HepG2 (cell line): ENCODE results near the gene DNAJC4.

Source experiments
- EP300 ChIP-seq, 3 experiments: sonication (generic) in 1 of 3; formaldehyde crosslinking in 1 of 3; IDR thresholded peaks; 2 replicates each; pipeline versions ENCODE4 v1.5.1 to v1.6.1; 2011 to 2020; ENCODE audit warnings: low read depth in 2 of 3, low read length in 2 of 3, borderline replicate concordance in 1 of 3, improper control_type of control experiment in 1 of 3, mild to moderate bottlenecking in 1 of 3, missing genetic modification reagents in 1 of 3, moderate library complexity in 1 of 3
- EZH2 ChIP-seq: conservative IDR thresholded peaks from 2 replicates; pipeline ENCODE4 v1.6.1; 2012; ENCODE audit warnings: mild to moderate bottlenecking, low read depth, low read length, moderate library complexity
- MXD3 ChIP-seq: IDR thresholded peaks from 2 replicates; pipeline ENCODE4 v1.6.1; 2016; ENCODE audit warnings: mild to moderate bottlenecking, missing biosample characterization, missing genetic modification reagents
- NFE2L2 ChIP-seq: fragments of 150-350 bp; IDR thresholded peaks from 2 replicates; pipeline ENCODE4 v1.6.1; 2014; ENCODE audit warnings: low read length
- RAD51 ChIP-seq: fragments of 450-650 bp; IDR thresholded peaks from 2 replicates; pipeline ENCODE4 v1.6.1; 2016; ENCODE audit warnings: borderline replicate concordance

- TF ChIP-seq NFE2L2 (no peak), MXD3 (CRISPR knock-in tag) (no peak), EP300 (IDR thresholded peaks at IDR 0.05; ENCODE audit: low read depth in 2 of 2, low read length in 2 of 2) (no peak), EP300 (CRISPR knock-in tag; IDR thresholded peaks at IDR 0.05; ENCODE audit: borderline replicate concordance) (no peak), RAD51 (no peak), EZH2 (no peak)
Observed at GRCh38 chr11:64210301-64211020, 19.9 kb upstream of the DNAJC4 start.
